ENCODE measurements around the gene LGR6.

DNA sequence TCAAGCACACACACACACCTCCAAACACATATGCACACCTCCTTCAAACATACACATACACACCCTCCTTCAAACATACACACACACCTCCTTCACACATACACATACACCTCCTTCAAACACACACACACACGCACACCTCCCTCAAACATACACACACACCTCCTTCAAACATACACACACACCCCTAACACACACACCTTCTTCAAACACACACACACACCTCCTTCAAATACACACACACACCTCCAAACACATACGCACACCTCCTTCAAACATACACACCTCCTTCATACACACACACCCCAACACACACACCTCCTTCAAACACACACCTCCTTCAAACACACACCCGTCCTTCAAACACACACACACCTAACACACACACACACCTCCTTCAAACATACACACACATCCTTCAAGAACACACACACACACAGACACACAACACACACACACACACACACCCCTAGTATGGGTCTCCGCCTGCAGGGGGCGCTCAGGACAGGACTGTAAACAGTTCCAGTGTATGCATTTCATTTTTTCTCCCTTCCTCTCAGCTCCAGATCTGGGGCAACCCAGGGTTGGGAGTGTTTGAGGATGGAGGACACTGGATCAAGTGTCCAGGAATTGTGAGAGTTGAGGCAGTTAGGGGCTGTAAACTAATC lies 12.1 kb downstream of the LGR6 start:
- no peak for TF ChIP-seq KDM1A (IDR thresholded peaks at IDR 0.05; ENCODE audit: borderline replicate concordance, low read length)
- TF ChIP-seq SUZ12 (IDR thresholded peaks at IDR 0.05; ENCODE audit: low read length) = no peak
- no peak for TF ChIP-seq NANOG (IDR thresholded peaks at IDR 0.05; ENCODE audit: insufficient read depth, low read depth, low read length, poor library complexity, severe bottlenecking)
- TF ChIP-seq CEBPB (IDR thresholded peaks at IDR 0.05; ENCODE audit: low read depth, low read length) = no peak
- TF ChIP-seq CHD2 (IDR thresholded peaks at IDR 0.05; ENCODE audit: low read length) = no peak
- no peak for TF ChIP-seq RXRA (IDR thresholded peaks at IDR 0.05; ENCODE audit: insufficient read depth, low read depth, low read length)
- TF ChIP-seq, protein P1, sequence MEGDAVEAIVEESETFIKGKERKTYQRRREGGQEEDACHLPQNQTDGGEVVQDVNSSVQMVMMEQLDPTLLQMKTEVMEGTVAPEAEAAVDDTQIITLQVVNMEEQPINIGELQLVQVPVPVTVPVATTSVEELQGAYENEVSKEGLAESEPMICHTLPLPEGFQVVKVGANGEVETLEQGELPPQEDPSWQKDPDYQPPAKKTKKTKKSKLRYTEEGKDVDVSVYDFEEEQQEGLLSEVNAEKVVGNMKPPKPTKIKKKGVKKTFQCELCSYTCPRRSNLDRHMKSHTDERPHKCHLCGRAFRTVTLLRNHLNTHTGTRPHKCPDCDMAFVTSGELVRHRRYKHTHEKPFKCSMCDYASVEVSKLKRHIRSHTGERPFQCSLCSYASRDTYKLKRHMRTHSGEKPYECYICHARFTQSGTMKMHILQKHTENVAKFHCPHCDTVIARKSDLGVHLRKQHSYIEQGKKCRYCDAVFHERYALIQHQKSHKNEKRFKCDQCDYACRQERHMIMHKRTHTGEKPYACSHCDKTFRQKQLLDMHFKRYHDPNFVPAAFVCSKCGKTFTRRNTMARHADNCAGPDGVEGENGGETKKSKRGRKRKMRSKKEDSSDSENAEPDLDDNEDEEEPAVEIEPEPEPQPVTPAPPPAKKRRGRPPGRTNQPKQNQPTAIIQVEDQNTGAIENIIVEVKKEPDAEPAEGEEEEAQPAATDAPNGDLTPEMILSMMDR (IDR thresholded peaks at IDR 0.05; ENCODE audit: control extremely low read depth in 1 of 3, insufficient read depth in 1 of 3, low read depth in 1 of 3, low read length in 3 of 3) = peak; percentile 63 to 76 (median 75)
- TF ChIP-seq EZH2 (IDR thresholded peaks at IDR 0.05; ENCODE audit: low read depth, low read length, severe bottlenecking) = no peak
- no peak for TF ChIP-seq CHD1 (IDR thresholded peaks at IDR 0.05; ENCODE audit: low read depth, low read length)
- no peak for TF ChIP-seq SIN3A (conservative IDR thresholded peaks at IDR 0.05 in 1 of 2, IDR thresholded peaks at IDR 0.05 in 1 of 2; ENCODE audit: low read depth in 1 of 2, low read length in 2 of 2)
